Measurements from ENCODE around the gene IFT122. TPM values are rescaled to one million over a fixed set of nuclear protein-coding genes. Genes with fewer than 3 reads are reported as not detected.

IFT122 gene
- total and polyA plus RNA-seq, 2 donors (not counting 3 experiments of a cell fraction or from before 2014, with no cell fraction given): 38.4 to 41.7 TPM

- Histone ChIP-seq H4K20me1 (replicated peaks; ENCODE audit: control insufficient read depth, extremely low read depth, insufficient read depth, low read length) (no peaks in the 10 kb centered on the region), H3K27ac (ENCODE audit: insufficient read depth, low read depth, low read length) (no peak overlapping the region), H3K4me3 (replicated peaks in 1 of 3; ENCODE audit: insufficient read depth in 1 of 3, low read depth in 1 of 3, low read length in 3 of 3) (no peak overlapping the region), H3K27me3 (ENCODE audit: control insufficient read depth in 2 of 2, insufficient read depth in 2 of 2, low read length in 2 of 2) (no peaks in the 10 kb centered on the region), H3K36me3 (ENCODE audit: control insufficient read depth in 2 of 2, extremely low read depth in 1 of 2, insufficient read depth in 2 of 2, low read length in 2 of 2) (peaks cover 0 to 6% of the 10 kb centered on the region in 2 experiments), H3K4me1 (ENCODE audit: control insufficient read depth, extremely low read depth, insufficient read depth, low read length) (peaks cover 18% of the 10 kb centered on the region), H3K79me2 (ENCODE audit: control insufficient read depth, insufficient read depth, low read length) (no peaks in the 10 kb centered on the region), H2AFZ (ENCODE audit: low read depth, low read length) (no peak overlapping the region), H3K9me1 (replicated peaks; ENCODE audit: control insufficient read depth, extremely low read depth, insufficient read depth, low read length) (no peaks in the 10 kb centered on the region), H3K9ac (replicated peaks; ENCODE audit: extremely low read depth, insufficient read depth, low read length) (no peak overlapping the region), H3K4me2 (ENCODE audit: insufficient read depth, low read length) (no peak overlapping the region), H3K9me3 (replicated peaks; ENCODE audit: control insufficient read depth, insufficient read depth, low read length) (no peaks in the 10 kb centered on the region)
- intact Hi-C loops (cut with micrococcal nuclease) (no loop called here), dilution Hi-C loops (cut with MboI; ENCODE audit: extremely low pct_ligation_motif_present, low sequenced_read_pairs) (no loop called here)
- CTCF ChIA-PET: interaction anchor here (3.4 kb wide), 1 partner anchor 103 kb away, joined by 23 read pairs; no protein-coding TSS in a partner anchor
- DNase-seq (ENCODE audit: low read depth, low spot score) (no peak), FAIRE-seq (peak; percentile 31)
- TF ChIP-seq MYC (IDR thresholded peaks at IDR 0.05; ENCODE audit: low read depth, low read length) (no peak), POLR2A (IDR thresholded peaks at IDR 0.05; ENCODE audit: low read depth, low read length) (no peak), FOS (IDR thresholded peaks at IDR 0.05; ENCODE audit: borderline replicate concordance, insufficient read depth, low read length) (no peak), CTCF (IDR thresholded peaks at IDR 0.05; ENCODE audit: extremely low read depth in 1 of 2, insufficient read depth in 1 of 2, low read depth in 1 of 2, low read length in 2 of 2) (no peak), EZH2 (IDR thresholded peaks at IDR 0.05; ENCODE audit: borderline replicate concordance, low read depth, low read length, severe bottlenecking) (no peak), POLR2AphosphoS5 (IDR thresholded peaks at IDR 0.05; ENCODE audit: insufficient read depth, low read depth, low read length) (no peak), GATA2 (IDR thresholded peaks at IDR 0.05; ENCODE audit: insufficient read depth, insufficient read length, low read depth, low read length) (no peak), JUN (IDR thresholded peaks at IDR 0.05; ENCODE audit: borderline replicate concordance, insufficient read depth, insufficient read length, low read depth) (no peak), MAX (IDR thresholded peaks at IDR 0.05; ENCODE audit: insufficient read depth, insufficient read length) (no peak)
- POLR2A ChIA-PET: no interaction called here
- BruUV-seq (replicated peaks): no TSS peak
These were observed 46.6 kb downstream of the IFT122 start for GRCh38 chr3:129486664-129487035.

Measured in endothelial cell of umbilical vein (primary cell).